Tibial nerve (tissue), 4 donors: ENCODE data around the gene PNLDC1. TPM values are rescaled to one million over a fixed set of nuclear protein-coding genes. Genes with fewer than 3 reads are reported as not detected.

Experiments used
- DNase-seq, 2 donors: peaks; one replicate each; pipeline ENCODE4 v3.0.0-alpha.2; 2019; ENCODE audit warnings: low spot score in 2 of 2
- H3K27ac ChIP-seq, 4 donors: fragments of 200-600 bp; sonication (generic) in 3 of 4; one replicate each; pipeline ENCODE4 v1.5.1; 2017 to 2019; ENCODE audit warnings: mild to moderate bottlenecking in 1 of 4
- H3K27me3 ChIP-seq, 2 donors: fragments of 200-600 bp; sonication (generic) in 1 of 2; one replicate each; pipeline versions ENCODE4 v1.5.1 to v1.6.0; 2017 to 2019
- H3K36me3 ChIP-seq, 3 donors: fragments of 200-600 bp; sonication (generic); one replicate each; pipeline ENCODE4 v1.5.1; 2018 to 2019
- H3K4me1 ChIP-seq, 4 donors: fragments of 200-600 bp; sonication (generic) in 3 of 4; one replicate each; pipeline ENCODE4 v1.5.1; 2017 to 2019
- H3K4me3 ChIP-seq, 4 donors: fragments of 200-600 bp; sonication (generic) in 3 of 4; one replicate each; pipeline ENCODE4 v1.5.1; 2017 to 2019; ENCODE audit warnings: mild to moderate bottlenecking in 1 of 4, moderate library complexity in 1 of 4
- H3K9me3 ChIP-seq, 4 donors: fragments of 200-600 bp; sonication (generic) in 3 of 4; one replicate each; pipeline ENCODE4 v1.5.1; 2017 to 2019
- CTCF ChIP-seq, 5 experiments: fragments of 200-600 bp in 3 of 5; fragments of 450-650 bp in 2 of 5; sonication (generic) in 3 of 5; IDR thresholded peaks; one replicate each; pipeline ENCODE4 v1.5.1; 2016 to 2019; ENCODE audit warnings: antibody characterized with exemption in 5 of 5, mild to moderate bottlenecking in 3 of 5, moderate library complexity in 2 of 5
- EP300 ChIP-seq, 2 donors: sonication (generic); formaldehyde crosslinking; IDR thresholded peaks; one replicate each; pipeline ENCODE4 v1.6.1; 2017; ENCODE audit warnings: antibody characterized with exemption in 2 of 2, mild to moderate bottlenecking in 1 of 2
- POLR2A ChIP-seq, 2 donors: fragments of 450-650 bp; IDR thresholded peaks; one replicate each; pipeline ENCODE4 v1.6.1; 2017; ENCODE audit warnings: antibody characterized with exemption in 2 of 2, mild to moderate bottlenecking in 2 of 2, moderate library complexity in 2 of 2
- WGBS, 2 donors: methylation state at CpG; one replicate each; pipeline ENCODE4 v1.1.5; 2018; 5-methylcytosine and 5-hydroxymethylcytosine counted together
- total RNA-seq, 4 donors: library from RNA; depleted of rRNA; stranded (reverse); fragments of >200 nt; gene quantifications; one replicate each; pipeline ENCODE4 v1.1.0, GENCODE V29; 2016

PNLDC1 gene
- total RNA-seq, 4 donors from 2014 or later, result 1.1 TPM; not detected in 3

- Histone ChIP-seq H3K36me3 (no peaks in the 10 kb centered on the region), H3K9me3 (no peaks in the 10 kb centered on the region), H3K4me3 (no peak overlapping the region), H3K27ac (no peak overlapping the region), H3K4me1 (peaks cover 0 to 10% (median 3%) of the 10 kb centered on the region in 4 donors), H3K27me3 (no peaks in the 10 kb centered on the region)
- WGBS, 2 donors, result 82 to 95% methylated on average over 4 of the region's 4 CpGs
- no peak for DNase-seq
- TF ChIP-seq EP300 (IDR thresholded peaks at IDR 0.05) (no peak), CTCF (IDR thresholded peaks at IDR 0.05) (no peak), POLR2A (IDR thresholded peaks at IDR 0.05) (no peak)
These were observed 31.2 kb downstream of the PNLDC1 start for GRCh38 chr6:159831373-159831679.

- H3K4me1 ChIP-seq, result peaks cover 0 to 10% (median 3%) of the 10 kb centered on the region in 4 donors
- WGBS, 2 donors, result 71 to 90% methylated on average over 4 of the region's 4 CpGs
- no peaks in the 10 kb centered on the region for H3K9me3 ChIP-seq
- H3K27ac ChIP-seq, result no peak overlapping the region
- no peak for TF ChIP-seq CTCF (IDR thresholded peaks at IDR 0.05)
- TF ChIP-seq EP300 (IDR thresholded peaks at IDR 0.05), result no peak
- no peak for TF ChIP-seq POLR2A (IDR thresholded peaks at IDR 0.05)
- H3K36me3 ChIP-seq, result no peaks in the 10 kb centered on the region
- DNase-seq, result no peak
- no peaks in the 10 kb centered on the region for H3K27me3 ChIP-seq
- no peak overlapping the region for H3K4me3 ChIP-seq
These were observed 32.9 kb downstream of the PNLDC1 start for GRCh38 chr6:159832946-159833345.

- 57 to 81% methylated on average over 2 of the region's 2 CpGs for WGBS, 2 donors
- H3K27ac ChIP-seq, result no peak overlapping the region
- no peaks in the 10 kb centered on the region for H3K36me3 ChIP-seq
These were observed 33.5 kb downstream of the PNLDC1 start for GRCh38 chr6:159833556-159833955.

GRCh38 chr6:159833997-159834603 is 34.0 kb downstream of the PNLDC1 start:
- no peak for TF ChIP-seq EP300 (IDR thresholded peaks at IDR 0.05)
- TF ChIP-seq POLR2A (IDR thresholded peaks at IDR 0.05), result no peak
- no peak for TF ChIP-seq CTCF (IDR thresholded peaks at IDR 0.05)
- no peaks in the 10 kb centered on the region for H3K36me3 ChIP-seq
- H3K9me3 ChIP-seq, result no peaks in the 10 kb centered on the region
- H3K27ac ChIP-seq, result no peak overlapping the region
- H3K4me1 ChIP-seq, result peaks cover 0 to 10% (median 3%) of the 10 kb centered on the region in 4 donors
- no peak for DNase-seq
- no peaks in the 10 kb centered on the region for H3K27me3 ChIP-seq
- no peak overlapping the region for H3K4me3 ChIP-seq
- WGBS, 2 donors, result 82 to 88% methylated on average over 5 of the region's 5 CpGs

More at GRCh38 chr6:159833556-159833955, 33.5 kb downstream of the PNLDC1 start:
- peaks cover 0 to 10% (median 3%) of the 10 kb centered on the region in 4 donors for H3K4me1 ChIP-seq
- TF ChIP-seq CTCF (IDR thresholded peaks at IDR 0.05), result no peak
- no peak for TF ChIP-seq POLR2A (IDR thresholded peaks at IDR 0.05)
- no peak for TF ChIP-seq EP300 (IDR thresholded peaks at IDR 0.05)
- no peak overlapping the region for H3K4me3 ChIP-seq
- H3K9me3 ChIP-seq, result no peaks in the 10 kb centered on the region
- no peaks in the 10 kb centered on the region for H3K27me3 ChIP-seq
- no peak for DNase-seq

- peak overlapping the region in 2 of 4 donors; percentile 56 to 64 for H3K27ac ChIP-seq
- H3K4me3 ChIP-seq, result peak overlapping the region in 1 of 4 donors; percentile 31
- TF ChIP-seq CTCF (IDR thresholded peaks at IDR 0.05) (no peak), EP300 (IDR thresholded peaks at IDR 0.05) (no peak)
- H3K9me3 ChIP-seq, result no peaks in the 10 kb centered on the region
- DNase-seq, result no peak
- no peaks in the 10 kb centered on the region for H3K27me3 ChIP-seq
- WGBS, 2 donors, result 75 to 76% methylated on average over 29 of the region's 29 CpGs
- peaks cover 0 to 10% (median 3%) of the 10 kb centered on the region in 4 donors for H3K4me1 ChIP-seq
- H3K36me3 ChIP-seq, result no peaks in the 10 kb centered on the region
These were observed 36.8 kb downstream of the PNLDC1 start for GRCh38 chr6:159836718-159837490.
